Measurements from ENCODE around the gene PHF10.
"Not testable (repeated sequence)": the region's sequence is repeated elsewhere in the genome, so short reads cannot be mapped to it uniquely, and the experiment has no call there.

PHF10 gene

DNA sequence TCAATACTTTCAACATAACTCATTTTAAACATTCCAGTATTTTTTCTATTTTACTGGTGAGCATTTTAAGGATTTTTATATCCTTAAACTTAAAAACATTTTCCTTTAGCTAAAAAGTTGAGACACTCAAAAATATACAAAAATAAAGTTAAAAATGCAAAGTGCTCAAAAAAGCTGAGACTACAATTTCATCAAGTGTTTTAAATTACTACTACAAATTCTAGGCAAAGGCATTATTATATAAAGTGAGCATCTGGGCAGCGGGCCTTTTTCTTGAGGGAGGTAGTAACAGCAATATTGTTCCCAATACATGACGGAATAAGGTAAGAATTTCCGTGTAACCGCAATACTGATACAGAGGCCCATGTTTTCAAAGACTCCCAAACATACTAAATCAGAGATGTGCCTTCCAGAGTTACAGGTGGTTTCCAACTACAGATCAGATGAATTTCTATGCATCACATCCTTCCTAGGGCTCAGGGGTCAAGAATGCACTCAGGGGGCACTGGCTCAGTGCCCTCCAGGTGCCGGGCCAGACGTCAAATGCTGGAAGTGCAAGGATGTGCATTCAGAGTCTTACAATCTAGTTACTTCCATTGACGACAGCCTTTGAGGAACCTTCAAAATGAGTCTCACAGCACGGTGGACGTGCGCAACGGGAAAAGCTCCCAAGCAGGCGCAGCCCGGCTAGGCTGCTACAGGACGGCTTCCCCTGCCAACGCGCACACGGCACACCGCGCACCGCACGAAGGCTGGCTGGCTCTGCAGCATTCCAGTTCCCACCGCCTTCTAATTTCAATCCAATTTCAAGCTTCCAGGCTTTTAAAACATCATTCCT is 1.7 kb downstream of the PHF10 start:
- peak; percentile 78 for FAIRE-seq

DNA sequence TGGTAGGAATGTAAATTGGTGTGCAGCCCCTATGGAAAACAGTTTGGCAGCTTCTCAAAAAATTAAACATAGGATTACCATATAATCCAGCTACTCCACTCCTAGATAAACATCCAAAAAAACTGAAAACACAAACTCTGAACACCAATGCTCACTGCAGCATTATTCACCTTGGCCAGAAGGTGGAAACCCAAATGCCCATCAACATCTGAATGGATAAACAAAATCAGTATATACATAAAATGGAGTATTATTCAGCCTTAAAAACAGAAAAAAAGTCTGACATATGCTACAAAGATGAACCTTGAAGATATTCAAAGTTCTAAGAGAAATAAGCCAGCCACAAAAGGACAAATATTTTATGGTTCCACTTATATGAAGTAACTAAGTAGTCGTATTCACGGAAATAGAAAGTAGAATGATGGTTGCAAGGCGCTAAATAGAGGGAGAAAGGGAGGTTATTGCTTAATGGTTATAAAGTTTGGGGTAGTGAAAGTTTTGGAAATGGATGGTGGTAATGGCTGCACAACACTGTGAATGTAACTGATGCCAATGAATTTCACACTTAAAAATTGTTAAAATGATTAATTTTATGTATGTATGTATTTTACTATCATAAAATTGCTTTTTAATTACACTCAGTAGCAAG is 4.0 kb downstream of the PHF10 start:
- FAIRE-seq, result peak; percentile 6

DNA sequence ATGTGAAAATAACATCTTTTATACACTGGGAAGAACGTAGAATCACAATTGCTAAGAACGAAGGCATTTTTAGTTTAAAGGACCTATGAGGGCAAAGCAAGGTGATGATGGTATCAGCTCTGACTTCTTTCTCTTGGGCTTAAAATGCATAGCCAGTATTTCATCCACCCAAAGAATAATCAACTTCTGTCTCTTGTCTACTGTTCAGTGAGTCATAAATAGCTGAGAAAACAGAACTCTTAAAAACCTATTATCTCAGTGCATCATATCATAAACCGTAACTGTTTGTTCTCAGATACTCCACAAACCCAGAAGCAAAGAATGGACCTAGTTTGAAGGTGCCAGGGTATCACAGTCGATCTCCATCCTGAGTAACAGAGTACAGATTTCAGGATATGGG is 5.2 kb downstream of the PHF10 start:
- FAIRE-seq, result no peak

DNA sequence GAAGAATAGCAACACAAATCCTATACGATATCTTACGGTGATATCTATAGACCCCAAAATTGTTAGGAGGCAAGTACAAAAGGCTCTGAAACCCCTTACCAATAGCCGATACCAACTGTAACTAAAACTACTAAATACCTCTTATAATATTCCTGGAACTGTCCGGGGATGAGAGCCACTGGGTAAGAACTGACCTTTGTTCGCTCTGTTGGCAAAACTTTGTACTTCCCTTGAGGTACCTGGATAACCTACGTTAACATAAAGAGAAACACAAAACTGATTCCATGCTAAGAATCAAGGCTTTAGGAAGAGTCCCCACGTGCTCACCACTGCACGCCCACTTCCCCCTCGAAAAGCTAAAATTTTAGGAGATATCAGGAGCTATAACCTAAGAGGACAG is 9.7 kb downstream of the PHF10 start:
- FAIRE-seq, result no peak

DNA sequence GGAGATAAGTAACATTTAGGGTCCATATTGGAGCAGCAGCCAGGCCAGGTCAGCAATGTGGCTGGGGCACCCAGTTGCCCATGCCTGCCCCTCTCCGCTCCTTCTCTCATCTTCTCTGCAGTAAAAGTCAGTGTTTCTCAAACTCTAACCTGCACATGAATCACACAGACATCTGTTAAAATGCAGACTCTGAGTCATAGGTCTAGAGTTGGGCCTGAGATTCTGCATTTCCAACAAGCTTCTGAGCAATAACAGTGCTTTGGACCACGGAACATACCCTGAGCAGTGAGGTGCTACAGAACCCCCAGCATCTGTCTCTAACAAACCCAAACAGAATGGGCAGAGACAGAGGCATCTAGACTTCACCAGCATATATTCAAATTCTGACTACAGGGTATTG is 10.1 kb downstream of the PHF10 start:
- no peak for FAIRE-seq

DNA sequence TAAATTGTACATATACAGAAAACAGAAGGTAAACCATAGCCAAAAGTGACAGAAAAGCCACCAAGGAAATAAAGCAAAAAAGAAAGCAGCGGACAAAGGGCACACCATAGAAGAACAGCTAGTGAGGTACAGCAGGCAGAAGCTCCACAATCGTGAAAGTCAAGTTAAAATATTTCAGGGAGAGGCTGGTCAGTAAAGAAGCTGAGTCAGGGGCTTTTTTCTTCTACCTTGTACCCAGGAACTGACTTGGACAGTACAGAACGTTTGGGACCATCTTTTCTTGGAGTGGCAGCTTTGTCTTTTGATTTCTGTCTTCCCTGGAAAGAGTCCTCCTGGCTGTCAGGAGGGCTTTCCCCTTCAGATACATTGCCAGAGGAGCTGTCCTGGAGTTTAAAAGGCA is 14.3 kb downstream of the PHF10 start:
- FAIRE-seq, result peak; percentile 50

DNA sequence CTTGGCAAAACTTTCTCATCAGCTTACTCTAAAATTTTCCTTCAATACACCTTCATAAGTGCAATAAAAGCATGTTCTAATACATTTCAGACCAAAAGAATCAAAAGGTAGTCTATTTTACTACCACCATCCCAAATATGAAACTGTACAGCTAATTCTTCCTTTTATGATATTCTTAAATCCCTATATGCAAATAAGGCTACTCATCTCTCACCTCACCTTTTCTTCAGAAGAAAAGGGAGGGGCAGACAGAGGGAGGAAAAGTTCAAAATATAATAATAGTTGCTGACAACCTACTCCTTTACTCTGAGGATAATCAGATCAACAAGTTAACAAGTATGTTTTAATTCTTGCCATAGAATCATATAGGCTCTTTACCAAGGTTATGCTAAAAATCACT is 15.0 kb downstream of the PHF10 start:
- peak; percentile 11 for FAIRE-seq

DNA sequence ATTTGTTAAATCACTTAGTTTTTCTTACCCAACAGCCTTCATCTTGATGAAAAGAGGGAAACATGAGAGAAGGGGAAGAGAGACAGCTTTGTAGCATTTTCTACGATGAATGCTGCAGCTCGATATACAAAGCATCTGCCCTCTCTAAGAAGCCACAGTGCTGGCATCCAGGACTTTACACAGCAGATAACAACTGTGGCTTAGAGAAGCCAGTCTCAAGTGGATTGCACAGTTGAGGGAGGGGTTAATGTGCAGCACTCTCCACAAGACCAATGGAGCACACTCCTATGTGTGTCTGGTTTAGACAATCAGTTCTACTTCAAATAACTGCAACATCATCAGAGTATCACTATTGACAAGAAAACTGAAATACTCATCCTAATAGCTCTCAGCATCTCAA is 16.5 kb downstream of the PHF10 start:
- FAIRE-seq, result no peak

DNA sequence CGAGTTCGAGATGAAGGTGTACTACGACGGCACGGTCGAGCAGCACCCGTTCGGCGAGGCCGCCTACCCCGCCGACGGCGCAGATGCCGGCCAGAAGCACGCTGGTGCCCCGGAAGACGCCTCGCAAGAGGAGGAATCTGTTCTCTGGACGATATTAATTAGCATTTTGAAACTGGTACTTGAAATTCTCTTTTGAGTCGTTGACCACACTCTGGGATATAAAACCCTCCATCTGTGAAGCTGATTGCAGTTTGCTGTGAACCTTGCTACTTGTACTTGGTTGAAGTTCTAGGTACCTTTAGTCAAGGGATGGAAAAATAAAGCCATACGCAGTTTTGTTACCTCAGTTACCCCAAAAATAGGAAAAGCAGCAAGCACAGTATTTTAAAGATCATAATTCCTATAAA is 21.5 kb downstream of the PHF10 start:
- FAIRE-seq, result no peak

DNA sequence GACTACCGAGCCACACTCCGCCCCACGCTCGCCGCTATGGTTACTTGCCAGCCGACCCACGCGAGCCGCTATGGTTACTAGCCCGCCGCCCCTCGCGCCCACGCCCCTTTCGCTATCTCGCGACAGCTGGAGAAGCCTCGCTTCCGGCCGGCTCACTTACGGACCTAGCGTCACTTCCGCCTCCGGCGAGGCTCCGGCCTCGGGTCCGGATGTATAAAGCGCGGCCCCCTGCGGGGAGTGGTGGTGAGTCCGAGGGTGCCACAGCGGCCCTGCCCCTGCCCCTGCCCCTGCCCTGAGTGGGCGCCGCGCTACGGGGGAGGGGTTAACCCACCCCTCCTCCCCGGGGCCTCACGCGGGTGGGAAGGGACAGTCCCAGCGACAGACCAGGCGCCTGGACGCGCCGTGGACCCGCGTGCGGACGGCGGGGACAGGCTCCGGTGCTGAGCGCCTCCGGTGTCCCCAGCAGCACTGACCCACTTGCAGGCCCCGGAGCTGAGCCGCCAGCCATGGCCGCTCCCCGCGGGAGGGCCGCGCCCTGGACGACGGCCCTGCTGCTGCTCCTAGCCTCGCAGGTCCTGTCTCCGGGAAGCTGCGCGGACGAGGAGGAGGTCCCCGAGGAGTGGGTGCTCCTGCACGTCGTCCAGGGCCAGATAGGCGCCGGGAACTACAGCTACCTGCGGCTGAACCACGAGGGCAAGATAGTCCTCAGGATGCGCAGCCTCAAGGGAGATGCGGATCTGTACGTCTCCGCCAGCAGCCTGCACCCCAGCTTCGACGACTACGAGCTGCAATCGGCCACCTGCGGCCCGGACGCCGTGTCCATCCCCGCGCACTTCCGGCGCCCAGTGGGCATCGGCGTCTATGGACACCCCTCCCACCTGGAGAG is 22.1 kb downstream of the PHF10 start, which contains the start of the genes C6orf120 and WDR27:
Gene C6orf120 (plus strand): TSS at position 173 of the 886 bp plus-strand sequence. CDS start 334 bp downstream, at position 507.
Gene WDR27 (minus strand): TSS at position 76 of the 886 bp plus-strand sequence. CDS start 13,024 bp downstream, outside the sequence.
- peak; percentile 80 for FAIRE-seq

DNA sequence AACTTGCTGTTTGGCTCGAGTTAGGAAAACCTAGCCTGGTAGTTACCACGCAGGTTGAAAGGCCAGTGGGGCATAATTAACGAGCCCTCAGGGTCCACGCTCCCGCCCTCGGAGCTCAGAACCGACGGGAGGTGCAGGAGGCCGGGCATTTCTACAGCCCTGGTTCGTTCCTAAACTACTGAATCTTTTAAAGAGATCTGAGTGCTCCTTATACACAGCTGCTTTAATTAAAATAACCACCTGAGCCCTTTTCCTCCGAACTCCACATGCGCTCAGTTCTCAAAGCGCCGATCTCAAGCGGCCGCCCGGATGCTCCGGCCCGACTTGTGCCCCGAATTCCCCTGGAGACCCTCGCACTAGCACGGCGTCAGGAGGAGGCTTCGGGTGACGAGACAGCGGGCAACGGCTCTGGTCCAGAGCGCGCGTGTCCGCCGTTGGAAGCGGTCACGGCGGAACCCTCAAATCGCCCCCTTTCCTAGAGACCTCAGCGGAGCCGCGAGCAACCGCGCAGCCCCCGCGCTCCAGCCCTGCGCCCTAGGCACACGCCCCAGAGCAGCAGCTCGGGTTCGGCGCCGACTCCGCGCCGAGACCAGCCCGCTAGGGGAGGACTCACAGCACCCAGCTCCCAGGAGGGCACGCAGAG is 22.9 kb downstream of the PHF10 start:
- FAIRE-seq, result no peak

DNA sequence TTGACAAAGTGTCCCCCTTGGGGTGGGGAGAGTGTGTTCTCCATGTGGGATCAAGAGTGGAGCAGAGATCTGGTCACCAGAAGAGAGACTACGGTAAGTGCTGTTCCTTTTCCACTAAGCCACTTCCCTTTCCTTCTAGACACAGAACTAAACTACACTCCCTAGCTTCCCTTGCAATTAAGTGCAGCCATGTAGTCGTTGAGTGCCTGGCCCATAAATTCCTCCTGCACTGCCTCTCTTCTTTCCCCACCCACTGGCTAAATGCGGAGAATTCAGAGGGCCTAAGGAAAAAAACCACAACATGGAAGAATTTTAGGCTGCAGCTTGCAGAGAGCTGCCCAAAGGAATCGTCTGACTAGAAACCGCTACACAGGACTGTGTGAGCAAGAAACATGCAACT is 24.0 kb downstream of the PHF10 start:
- FAIRE-seq, result no peak

DNA sequence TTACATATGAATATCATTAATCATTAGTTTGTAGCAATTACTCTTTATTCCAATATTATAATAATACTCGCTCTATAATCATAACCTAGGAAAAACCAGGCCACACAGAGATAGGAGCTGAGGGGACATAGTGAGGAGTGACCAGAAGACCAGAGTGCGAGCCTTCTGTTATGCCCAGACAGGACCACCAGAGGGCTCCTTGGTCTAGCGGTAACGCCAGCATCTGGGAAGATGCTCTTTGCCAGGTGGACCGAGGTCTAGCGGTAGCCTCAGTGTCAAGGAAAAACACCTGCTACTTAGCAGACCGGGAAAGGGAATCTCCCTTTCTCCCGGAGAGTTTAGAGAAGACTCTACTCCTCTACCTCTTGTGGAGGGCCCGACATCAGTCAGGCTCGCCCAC is 27.2 kb downstream of the PHF10 start:
- not testable (repeated sequence) for FAIRE-seq

DNA sequence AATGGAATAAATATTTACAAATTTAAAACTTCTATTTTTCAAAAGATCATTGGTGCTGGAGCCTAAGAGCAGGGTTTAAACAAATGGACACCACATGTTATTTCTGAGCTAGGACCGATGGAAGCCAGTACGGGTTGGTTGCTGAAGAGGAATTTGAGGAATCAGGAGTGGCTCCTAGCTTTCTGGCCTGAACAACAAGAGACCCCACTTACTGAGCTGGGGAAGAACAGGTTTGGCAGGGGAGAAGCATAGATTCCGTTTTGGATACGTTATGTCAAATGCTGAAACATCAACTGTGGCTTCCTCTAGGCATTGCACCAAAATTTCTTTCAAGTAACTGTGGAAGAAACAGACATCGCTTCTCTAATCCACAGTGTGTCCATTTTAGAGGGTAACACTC is 29.2 kb downstream of the PHF10 start:
- no peak for FAIRE-seq

DNA sequence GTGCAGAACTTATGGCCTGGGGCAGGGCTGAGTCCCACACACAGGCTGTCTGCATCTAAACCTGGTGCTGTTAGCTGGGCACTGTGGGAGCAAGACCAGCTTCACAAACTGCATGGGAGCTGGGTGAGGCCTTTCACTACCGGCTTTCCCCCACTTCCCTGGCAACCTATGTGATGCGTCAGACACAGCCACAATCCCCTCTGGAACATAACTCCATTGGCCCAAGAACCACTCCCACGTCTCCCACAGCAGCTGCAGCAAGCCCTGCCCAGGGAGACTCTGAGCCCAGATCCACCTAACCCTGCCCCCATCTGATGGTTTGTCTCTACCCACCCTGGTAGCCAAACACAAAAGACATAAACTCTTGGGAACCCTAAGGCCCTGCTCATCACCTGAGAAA is 31.8 kb downstream of the PHF10 start:
- no peak for FAIRE-seq

DNA sequence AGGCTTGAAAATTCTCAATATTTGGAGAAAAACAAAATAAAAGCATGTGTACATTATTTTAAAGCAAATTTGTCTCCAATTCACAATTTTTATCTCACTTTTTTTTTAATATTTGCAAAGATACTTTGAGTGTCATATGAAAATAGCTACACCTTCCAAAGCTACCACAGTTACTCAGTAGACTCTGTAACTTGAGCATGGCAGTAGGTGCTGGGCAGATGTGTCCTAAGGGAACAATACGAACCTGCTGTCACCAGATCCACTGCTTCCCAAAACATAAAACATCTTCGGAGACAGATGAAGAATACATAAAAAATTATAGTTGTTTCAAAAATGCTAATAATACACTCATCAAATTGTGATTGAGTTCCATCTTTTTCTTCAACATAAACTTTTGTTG is 33.0 kb downstream of the PHF10 start:
- no peak for FAIRE-seq

DNA sequence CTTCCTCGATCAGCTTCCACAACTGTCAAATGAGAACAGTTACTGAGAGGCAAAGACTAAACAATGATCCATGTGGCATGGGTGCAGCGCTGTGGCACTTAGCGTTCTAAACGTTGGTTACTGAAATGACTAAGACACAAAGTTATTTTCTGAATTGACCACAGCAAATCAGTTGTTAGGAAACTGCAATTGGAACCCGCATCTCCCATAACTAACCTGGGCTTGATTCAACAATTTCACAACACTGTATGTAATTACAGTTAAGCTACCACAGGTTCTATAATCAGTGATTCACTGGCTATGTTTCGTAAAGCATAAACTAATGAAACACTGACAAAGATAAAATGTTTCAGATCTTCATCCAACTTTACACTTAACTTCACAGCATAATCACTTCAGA is 35.0 kb downstream of the PHF10 start:
- no peak for FAIRE-seq

DNA sequence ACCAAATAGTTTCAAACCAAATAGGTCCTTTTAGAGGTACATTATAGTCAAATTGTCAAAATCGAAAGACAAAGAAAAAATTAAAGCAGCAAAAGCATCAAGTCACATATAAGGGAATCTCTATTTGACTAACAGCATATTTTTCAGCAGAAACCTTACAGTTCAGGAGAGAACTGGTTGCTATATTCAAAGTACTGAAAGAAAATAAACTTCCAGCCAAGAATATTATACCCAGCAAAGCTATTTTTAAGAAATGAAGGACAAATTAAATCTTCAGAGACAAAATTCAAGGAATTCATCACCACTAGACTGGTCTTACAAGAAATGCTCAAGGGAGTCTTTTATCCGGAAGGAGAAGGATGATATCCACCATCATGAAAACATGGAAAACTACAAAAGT is 38.4 kb downstream of the PHF10 start:
- no peak for FAIRE-seq

DNA sequence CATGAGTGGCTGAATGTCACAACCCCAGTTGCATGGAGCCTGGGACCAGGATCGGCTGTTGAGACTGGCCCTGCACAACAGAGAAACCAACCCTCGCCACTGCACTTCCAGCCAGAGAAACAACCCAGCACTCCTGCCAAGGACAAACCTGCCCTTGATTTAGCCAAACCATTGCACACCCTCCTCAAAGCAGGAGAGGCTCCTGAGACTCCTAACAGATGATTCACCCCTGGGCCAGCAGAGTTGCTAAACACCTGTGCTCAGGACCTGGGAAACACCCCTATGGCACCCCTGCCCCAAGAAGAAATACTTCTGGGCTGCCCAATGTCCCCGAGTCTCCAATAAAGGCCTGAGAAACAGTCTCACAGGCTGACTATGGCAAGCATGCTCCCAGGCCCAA is 40.2 kb downstream of the PHF10 start:
- FAIRE-seq, result no peak

DNA sequence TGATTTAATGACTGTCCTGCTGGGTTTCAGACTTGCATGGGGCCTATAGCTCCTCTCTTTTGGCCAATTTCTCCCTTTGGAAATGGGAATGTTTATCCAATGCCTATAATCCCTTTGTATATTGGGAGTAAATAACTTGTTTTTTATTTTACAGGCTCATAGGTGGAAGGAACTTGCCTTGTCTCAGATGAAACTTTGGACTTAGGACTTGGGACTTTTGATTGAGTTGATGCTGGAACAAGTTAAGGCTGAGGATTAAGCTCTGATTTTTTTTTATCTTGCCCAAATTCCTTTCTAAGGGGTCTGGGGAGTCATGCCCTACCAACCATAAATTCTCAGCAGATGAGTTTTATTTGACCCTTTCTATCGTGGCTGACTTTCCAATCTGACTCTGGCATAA is 46.0 kb downstream of the PHF10 start:
- no peak for FAIRE-seq

DNA sequence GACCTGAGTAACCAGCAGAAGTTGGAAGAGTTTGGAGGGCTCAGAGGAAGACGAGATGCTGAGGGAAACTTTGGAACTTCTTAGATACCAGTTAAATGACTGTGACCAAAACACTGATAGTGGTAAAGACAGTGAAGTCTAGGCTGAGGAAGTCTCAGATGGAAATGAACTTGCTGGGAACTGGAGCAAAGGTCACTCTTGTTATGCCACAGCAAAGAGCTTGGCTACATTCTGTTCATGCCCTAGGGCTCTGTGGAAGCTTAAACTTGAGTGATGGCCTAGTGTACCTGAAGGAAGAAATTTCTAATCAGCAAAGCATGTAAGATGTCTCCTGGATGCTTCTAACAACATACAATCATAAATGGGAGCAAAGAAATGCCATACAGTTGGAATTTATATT is 47.2 kb downstream of the PHF10 start:
- FAIRE-seq, result no peak

DNA sequence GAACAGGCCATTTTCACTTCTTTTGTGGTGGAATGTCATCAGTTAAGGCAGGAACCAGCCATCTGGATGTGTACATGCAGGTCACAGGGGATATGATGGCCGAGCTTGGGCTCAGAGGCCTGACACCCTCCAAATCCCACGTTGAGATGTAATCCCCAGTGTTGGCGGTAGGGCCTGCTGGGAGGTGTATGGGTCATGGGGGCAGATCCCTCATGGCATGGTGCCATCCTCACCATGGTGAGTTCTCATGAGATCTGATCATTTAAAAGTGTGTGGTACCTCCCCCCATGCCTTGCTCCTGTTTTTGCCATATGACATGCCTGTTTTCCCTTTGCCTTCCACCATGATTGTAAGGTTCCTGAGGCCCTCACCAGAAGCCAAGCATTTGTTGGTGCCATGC is 49.3 kb downstream of the PHF10 start:
- no peak for FAIRE-seq

DNA sequence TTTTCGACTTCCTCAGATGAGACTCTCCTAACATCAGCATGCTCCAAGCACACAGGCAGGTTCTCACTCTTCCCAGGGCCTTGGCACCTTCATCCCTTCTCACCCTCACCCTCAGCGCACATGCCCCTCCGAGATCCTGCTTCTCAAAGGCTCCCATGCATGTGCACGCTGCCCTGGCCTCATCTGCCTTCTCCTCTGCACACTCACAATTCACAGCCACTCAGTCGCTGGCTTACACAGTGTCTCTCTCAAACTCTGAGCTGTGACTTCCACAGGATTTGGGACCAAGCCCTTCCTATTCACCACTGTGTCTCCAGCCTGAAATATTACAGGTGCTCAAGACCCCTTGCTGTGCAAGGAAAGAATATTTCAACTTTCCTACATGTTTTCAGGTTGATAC is 52.7 kb downstream of the PHF10 start:
- no peak for FAIRE-seq
